Nucleus accumbens (tissue), 56 donors: ENCODE data around the gene GTF3C4.

Source experiments
- DNase-seq, 56 donors: peaks; one replicate each; lab custom pipeline; 2025; lab: John Stamatoyannopoulos, UW

The GTF3C4 gene

DNA sequence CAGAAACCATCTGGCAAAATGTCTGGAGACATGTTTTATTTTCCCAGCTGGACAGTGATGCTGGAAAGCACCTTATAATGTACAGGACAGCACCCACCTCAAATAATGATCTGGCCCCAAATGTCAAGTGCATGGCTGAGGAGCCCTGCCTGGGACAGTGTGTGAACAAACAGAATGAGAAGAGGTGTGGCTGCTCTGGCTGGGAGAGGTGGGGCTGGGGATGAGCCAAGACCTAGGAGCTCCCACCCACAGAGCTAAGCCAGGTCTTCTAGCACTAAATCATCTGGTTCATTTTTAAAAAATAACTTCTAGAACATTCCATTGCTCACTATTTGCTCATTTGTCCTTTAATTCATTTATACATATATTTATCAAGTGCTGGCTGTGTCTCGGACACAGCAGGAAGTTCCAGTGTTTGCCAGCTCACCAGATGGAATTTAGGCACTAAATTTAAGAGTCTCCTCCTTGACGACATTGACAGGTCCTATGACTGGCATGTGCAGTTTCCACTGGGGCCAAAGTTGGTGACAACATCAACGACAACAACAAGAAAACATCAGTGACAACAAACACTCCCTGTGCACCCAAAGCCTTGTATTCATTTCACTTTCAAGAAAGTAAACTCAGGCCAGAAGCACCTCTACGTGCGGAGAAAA is 59.1 kb downstream of the GTF3C4 start:
- no peak for DNase-seq

DNA sequence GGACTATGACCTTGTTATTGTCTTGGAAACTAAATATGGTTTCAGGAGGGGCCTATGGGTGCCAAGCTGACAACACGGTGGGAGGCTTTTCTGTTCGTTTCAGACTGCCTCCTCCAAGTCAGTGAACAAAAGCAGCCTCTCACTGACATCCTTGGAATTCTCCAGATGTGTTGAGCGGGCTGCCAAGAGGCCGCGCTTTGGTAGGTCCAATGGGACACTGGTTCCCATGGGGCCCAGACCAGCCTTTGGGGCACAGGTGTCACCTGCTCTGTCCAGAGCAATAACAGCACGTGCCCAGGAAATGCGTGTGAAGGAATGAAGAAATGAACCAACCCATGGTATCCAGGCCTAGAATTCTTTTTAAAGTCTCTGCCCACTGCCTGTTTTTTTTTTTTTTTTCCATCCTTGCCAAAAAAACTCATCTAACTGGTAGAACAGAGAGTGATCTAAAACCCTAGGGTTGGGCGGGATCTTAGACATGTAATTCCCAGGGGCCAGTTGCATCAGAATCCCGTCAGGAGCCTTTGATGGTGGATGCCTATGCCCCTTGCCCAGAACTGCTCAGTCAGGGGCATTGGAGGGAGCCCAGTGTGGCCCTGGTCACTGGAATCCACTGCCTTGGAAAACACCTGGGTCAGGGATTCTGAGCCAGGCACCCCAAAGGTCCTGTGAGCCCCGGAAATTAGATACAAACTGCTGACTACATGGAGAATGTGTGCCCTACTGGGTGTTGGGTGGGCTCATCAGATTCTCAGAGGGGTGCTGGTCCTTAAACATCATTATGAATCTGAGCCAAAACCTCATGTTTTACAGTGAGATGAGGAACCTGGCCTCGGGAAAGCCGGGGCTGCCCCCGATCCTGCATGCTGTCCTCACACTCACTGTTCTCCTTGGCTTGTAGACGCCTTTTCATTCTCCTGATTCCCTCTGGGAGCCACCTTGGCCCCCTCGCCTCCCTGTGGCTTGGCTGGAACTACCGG is 60.1 kb downstream of the GTF3C4 start:
- DNase-seq, result peak in 1 of 56 donors; percentile 2

DNA sequence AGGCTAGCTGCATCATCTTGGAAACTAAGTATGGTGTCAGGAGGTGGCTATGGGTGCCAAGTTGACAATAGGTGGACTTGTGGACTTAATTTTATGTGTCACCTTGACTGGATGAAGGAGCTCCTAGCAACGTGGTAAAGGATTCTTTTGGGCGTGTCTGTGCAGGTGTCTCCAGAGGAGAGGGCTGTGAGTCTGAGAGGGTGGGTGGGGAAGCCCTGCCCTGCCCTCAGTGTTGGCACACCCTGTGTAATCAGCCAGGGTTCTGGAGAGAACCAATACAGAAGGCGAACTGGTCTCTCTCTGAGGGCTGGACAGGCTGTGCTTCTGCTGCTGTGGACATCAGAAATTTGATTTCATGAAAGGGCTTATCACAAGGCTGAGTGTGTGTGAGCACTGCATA is 61.0 kb downstream of the GTF3C4 start:
- no peak for DNase-seq

DNA sequence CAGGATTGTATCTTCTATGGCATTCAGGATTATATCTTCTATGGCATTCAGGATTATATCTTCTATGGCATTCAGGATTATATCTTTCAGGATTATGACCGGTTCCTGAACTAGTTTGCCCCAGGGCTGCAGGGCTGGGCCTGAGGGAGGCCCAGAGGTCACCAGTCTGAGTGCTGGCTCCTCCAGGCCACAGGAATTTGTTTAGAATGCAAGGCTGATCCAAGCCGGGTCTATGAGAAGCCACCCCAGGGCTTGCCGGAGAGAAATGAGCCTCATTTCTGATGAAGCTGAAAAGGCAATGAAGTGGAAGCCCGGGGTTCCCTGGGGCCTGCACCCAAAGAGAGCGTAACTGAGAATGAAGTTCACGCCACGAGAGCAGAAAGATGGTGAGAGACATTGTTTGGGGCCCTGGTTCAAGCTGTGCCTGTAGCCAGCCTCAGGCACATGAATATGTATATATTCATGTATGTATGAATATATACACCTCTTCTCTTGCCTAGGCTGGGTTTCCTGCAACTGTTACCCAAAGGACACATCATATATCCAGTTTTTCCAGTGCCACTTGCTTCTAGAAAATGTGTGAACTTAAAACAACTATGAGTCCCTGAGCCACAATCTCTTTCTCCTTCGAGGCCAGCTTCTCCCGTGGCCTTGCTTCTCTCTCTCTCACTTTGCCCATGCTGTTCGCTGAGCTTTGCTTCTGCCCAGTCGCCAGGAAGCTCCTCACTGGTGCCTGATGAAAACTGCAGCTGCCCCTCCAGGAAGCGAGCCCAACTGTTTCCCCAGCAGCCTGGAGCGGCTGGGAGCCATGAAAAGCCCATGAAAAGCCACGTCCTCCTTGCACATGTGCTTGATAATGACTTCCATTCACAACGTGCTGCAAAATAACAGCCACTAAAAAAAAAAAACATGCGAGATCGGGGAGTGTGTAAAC is 62.3 kb downstream of the GTF3C4 start:
- peak in 7 of 56 donors; percentile 3 to 48 (median 20) for DNase-seq

DNA sequence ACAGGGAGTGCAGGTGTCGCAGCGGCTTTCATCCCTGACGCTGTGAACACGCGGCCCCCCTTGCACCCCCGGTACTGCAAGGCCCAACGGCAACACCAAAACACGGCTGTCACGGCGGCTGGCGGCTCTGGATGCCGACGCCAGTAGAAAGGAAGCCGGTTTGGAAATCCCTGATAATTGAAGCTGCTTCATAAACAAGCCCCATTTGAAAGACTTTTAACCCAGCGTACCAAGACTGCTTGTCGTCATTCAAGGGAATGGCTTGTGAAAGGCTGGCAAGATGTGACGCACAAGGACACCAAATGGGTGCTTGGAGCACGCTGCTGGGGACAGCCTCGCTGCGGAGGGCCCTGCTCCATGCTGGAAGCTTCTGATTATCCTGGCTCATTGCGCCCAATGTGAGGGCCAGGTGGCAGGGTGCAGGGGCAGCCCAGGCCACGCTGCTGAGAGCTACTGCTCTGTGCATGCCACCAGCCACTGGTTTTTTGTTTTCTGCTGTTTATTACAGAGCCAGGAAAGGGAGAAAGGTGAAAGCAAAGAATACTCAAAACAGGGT is 63.1 kb downstream of the GTF3C4 start:
- peak in 12 of 56 donors; percentile 3 to 56 (median 15) for DNase-seq

DNA sequence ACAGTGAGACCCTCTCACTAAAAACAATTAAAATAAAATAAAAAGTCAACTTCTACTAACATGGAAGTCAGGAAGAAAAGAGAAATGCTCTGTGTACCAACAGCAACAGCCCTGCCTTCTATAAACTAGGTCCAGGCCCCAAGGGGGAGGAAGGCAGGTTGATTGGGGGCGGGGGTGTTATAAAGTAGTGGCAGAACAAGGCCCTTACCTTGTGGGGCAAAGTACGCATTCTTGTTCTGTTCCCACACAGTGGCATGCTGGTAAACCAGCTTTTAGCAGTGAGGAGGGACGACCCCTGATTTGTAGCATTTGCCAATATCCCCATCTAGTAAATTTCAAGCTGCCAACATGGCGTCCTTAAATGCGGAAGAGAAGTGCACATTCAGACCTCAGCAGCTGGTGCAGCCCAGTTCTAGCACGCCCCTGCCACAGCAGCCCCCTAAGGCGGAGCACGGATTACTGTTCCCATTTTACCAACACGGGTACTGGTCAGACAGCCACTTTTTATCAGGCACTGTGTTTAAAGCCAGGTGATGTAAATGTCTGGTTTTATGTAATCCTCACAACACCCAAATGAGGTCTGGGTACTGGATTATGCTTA is 69.5 kb downstream of the GTF3C4 start:
- DNase-seq, result no peak

DNA sequence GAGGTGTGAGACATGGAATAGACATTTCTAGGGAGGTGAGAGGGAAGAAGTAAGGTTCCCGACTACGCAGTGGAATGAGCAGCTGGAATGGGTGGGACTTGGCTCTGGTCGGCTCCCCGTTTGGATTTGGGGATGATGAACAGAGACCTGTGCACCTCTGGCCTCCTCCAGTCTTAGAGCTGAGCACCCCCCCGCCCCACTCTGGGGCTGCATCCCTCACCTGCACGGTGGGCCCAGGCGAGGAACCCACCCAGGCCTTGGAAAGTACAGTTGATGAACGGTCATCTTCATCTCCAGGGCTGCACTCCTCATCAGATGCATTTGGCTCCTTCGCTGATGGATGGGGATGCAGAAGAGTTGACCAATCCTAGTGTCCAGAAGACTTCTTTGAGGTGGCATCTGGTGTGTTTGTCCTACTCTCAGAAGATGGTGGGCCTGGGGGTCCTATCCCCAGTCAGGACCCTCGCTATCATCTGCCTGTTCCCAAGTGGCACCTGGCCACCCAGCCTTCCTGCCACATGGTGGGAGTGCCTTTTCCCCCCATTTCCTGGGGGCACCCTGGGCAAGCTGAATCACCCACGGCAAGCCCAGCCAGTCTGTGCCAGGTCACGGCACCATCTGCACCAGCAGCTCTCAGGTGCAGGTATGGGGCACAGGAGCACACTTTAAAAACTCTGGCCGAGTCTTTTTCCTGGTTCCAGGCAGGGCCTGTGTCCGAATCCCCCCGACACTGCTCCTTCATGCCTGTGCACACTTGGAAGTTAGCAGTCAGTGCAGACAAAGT is 70.5 kb downstream of the GTF3C4 start:
- no peak for DNase-seq

DNA sequence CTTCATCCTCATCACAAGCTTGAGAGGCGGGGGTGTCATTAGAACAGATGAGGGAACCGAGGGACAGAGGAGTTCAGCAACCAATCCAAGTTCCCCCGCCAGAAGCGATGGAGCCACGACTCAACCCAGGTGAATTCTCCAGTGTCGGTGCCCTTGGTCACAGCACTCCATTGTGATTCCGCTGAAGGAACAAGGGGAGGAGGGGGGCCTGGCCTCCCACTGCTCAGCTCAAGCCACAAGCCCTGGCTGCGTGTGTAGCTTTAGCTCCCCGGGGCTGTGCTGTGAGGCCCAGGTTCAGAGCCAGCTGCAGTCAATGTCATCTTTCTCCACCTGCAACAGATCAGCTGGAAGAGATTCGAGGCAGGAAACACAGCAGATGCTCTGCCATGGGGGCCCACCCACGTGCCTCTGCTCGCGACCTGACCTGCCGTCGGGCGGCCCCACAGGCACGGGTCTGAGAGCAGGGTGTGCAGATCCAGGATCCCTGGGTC is 72.6 kb downstream of the GTF3C4 start:
- DNase-seq, result no peak

DNA sequence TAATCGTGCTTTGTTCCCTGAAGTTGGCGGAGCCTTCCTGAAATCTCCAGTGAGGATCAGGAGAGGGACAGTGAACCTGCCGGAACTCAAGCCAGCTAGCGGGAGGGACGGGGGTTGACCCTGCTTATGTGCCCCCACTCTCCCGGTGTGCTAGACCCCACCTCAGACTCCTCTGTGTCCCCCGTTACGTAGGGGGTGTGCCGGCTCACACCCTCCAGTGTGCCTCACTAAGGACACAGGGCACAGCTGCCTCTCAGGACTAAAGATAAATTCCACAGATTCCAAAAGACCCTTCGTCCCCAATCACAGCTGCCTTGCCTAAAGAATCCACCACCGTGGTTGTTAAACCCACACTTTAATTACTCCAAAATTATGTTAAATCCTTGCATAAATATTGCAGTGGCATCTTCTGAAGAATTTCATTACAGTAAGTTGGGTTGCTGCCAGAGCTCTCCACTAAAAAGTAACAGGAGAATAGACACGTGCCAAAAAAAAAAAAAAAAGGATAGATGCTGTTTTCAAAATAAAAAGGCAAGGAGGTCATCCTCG is 73.7 kb downstream of the GTF3C4 start:
- DNase-seq, result no peak
